ENCODE data around the gene BLOC1S5. TPM values are rescaled to one million over a fixed set of nuclear protein-coding genes. Genes with fewer than 3 reads are reported as not detected.
A peak's percentile ranks its signal among the peaks of the same experiment; 100 is the strongest.

The BLOC1S5 gene, protein sequence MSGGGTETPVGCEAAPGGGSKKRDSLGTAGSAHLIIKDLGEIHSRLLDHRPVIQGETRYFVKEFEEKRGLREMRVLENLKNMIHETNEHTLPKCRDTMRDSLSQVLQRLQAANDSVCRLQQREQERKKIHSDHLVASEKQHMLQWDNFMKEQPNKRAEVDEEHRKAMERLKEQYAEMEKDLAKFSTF
- total RNA-seq, result 10 to 100 TPM in 1 of 2 donors, 1 to 10 TPM in 1; 7.8 to 10.7 TPM
- long read RNA-seq, transcript BLOC1S5-202 (5 exons, 2,684 nt), result major isoform, 10 of 13 reads
- long read RNA-seq, partial matches to known transcripts, result 0 of 13 reads
- long read RNA-seq, other reads (novel, unspliced or antisense), result 1 of 13 reads

GRCh38 chr6:8063761-8064637, at the start of gene BLOC1S5:
Gene BLOC1S5, minus strand, starts transcription at chr6:8064389. Its CDS starts 13 bp downstream, at chr6:8064376.
- peak; percentile 99 for ATAC-seq
- peak; percentile 97 for DNase-seq
- intact Hi-C loops (cut with DNase I), result no loop called here

DNA sequence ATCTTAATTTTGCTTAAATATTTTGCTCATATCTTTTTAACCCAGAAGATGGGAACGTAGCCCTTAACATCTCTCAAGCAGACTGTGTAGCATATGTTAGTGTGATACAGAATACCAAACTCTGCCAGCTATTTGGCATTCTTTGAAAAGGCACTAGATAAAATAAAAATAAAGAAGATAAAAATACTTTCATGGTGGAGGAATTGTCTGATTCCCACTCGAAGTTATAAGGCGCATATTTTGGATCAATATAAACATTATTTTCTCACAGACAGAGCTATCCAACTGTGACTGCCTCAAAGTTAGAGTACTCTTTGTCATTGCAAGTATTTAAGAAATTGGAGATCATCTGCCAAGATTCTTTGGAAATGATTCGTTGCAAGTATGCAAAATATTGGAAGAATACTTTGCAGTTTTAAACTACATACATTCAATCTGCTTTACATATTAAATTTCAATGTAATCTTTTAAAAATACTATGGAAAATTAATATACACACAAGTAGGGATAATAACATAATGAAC, 49.0 kb upstream of the BLOC1S5 start:
- intact Hi-C loops (cut with DNase I), result no loop called here
- no peak for ATAC-seq

GRCh38 chr6:8110725-8111124, 46.5 kb upstream of the BLOC1S5 start:
- DNase-seq (no peak), ATAC-seq (no peak)
- intact Hi-C loops (cut with DNase I), result no loop called here

More for the DNA sequence above, 49.0 kb upstream of the BLOC1S5 start:
- DNase-seq, result no peak

- no peak for ATAC-seq
Measured at GRCh38 chr6:8110117-8110721, 46.0 kb upstream of the BLOC1S5 start.

GRCh38 chr6:8108759-8109539, 44.8 kb upstream of the BLOC1S5 start:
- no peak for DNase-seq
- intact Hi-C loops (cut with DNase I), result no loop called here

More at GRCh38 chr6:8110117-8110721, 46.0 kb upstream of the BLOC1S5 start:
- intact Hi-C loops (cut with DNase I), result no loop called here
- no peak for DNase-seq

GRCh38 chr6:8108031-8108660, 44.0 kb upstream of the BLOC1S5 start:
- no peak for DNase-seq
- ATAC-seq, result no peak
- intact Hi-C loops (cut with DNase I), result no loop called here

More at GRCh38 chr6:8108759-8109539, 44.8 kb upstream of the BLOC1S5 start:
- ATAC-seq, result peak in 1 of 2 donors; percentile 39

- DNase-seq (no peak), ATAC-seq (no peak)
- intact Hi-C loops (cut with DNase I), result no loop called here
Measured at GRCh38 chr6:8105791-8106190, 41.6 kb upstream of the BLOC1S5 start.

DNA sequence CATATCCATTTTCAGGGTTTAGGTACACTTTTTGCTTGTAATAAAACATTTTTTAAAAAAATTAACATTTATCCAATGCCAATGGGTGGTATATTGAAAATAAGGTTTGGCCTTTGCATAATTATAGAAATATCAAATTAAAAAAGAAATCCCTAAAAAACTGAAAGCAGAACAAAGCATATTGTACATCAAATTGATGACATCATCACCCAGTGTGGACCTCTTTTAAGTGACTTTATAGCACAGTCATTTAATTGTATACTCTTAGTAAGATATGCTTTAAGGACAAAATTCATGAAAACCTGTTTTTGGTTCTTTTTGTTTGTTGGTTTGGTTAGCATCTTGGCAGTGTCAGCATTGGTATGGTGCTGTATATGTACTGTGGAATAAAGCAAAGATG, 39.5 kb upstream of the BLOC1S5 start:
- intact Hi-C loops (cut with DNase I), result no loop called here
- DNase-seq, result no peak

DNA sequence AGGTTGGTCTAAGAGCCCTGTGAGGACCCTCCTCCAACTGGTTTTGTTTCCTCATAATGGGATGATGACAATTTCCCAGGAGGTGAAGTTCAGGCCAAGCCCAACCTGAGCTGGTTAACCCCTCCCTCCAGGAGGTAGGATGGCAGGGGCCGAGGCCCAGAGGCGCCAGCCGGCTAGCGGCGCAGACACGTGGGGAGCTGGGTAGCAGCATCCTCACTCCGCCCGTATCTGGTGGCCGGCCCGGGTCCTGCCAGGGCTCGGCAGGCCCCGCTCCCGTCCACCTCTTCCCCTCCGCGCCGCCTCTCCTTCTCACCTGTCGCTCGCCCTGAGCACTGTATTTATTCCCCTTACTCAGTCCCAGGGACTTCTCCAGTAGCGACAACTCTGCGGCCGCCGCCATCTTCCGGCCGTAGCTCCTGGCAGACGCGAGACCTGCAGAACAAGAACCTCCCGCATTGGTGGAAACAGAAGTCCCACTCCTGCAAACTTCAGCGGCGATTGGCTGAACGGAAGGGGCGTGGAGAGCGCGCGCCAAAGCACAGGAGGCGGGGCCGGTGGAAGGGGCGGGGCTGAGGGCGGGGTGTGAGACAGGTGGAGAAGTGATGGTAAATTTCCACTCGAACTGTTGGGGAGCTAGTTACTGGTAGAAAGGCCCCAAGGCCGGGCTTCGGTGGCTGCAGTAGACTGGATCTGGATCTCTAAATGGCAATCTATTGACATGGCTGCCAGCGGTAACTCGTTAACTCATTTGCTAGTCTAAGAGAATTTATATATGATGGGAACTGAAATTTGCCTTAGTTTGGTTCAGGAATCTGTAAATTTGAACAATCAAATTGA, 38.2 kb upstream of the BLOC1S5 start, which contains the start of gene EEF1E1:
Gene EEF1E1 (minus strand): TSS at position 427 of the 837 bp plus-strand sequence. CDS start 27 bp downstream, at position 400.
- peak; percentile 100 for ATAC-seq
- DNase-seq, result peak; percentile 95
- intact Hi-C loops (cut with DNase I), result no loop called here

More for the DNA sequence above, 39.5 kb upstream of the BLOC1S5 start:
- no peak for ATAC-seq

- ATAC-seq (no peak), DNase-seq (no peak)
- intact Hi-C loops (cut with DNase I), result no loop called here
Measured at GRCh38 chr6:8100159-8100854, 36.1 kb upstream of the BLOC1S5 start.

GRCh38 chr6:8090650-8091049, 26.5 kb upstream of the BLOC1S5 start:
- intact Hi-C loops (cut with DNase I), result no loop called here
- no peak for DNase-seq
- ATAC-seq, result no peak

DNA sequence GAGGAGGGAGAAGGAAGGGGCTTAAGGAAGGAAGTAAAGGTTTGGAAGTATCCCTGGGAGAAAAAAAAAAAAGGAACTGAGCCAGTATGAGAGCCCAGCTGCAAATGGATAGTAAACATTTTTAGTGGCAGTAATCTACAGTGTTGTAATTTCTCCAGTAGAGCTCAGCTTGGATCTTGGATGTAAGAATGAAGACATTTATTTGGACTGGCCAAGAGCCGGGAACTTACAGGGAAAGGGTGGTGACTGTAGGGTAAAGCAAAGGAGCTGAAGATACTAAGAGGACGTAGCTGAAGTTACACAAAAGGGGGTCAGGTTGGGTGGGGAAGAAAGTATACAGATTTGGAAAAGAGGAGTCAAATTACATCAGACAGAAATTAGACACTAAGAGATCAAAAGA, 24.7 kb upstream of the BLOC1S5 start:
- ATAC-seq (no peak), DNase-seq (no peak)
- intact Hi-C loops (cut with DNase I), result no loop called here

GRCh38 chr6:8087870-8088754, 23.9 kb upstream of the BLOC1S5 start:
- intact Hi-C loops (cut with DNase I), result no loop called here

GRCh38 chr6:8086755-8087306, 22.6 kb upstream of the BLOC1S5 start:
- intact Hi-C loops (cut with DNase I), result no loop called here
- ATAC-seq, result no peak
- DNase-seq, result no peak

More at GRCh38 chr6:8087870-8088754, 23.9 kb upstream of the BLOC1S5 start:
- no peak for ATAC-seq
- no peak for DNase-seq

DNA sequence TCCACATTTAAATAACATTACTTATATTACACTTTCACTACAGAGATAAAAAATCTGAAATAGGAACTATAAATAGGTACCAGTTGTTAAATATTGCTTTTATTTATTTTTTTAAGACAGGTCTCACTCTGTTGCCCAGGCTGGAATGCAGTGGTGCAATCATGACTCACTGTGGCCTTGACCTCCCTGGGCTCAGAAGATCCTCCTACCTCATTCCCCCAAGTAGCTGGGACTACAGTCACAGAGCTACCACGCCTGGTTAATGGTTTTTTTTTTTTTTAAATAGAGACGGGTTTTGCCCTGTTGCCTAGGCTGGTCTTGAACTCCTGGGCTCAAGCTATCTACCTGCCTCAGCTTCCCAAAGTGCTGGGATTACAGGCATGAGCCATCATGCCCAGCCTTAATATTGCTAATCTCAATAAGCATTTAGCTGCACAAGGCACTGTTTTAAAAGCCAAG, 20.9 kb upstream of the BLOC1S5 start:
- ATAC-seq (peak in 1 of 2 donors; percentile 93), DNase-seq (peak; percentile 34)
- intact Hi-C loops (cut with DNase I), result no loop called here
